Measurements from ENCODE around the gene SPTBN4. TPM values are rescaled to one million over a fixed set of nuclear protein-coding genes. Genes with fewer than 3 reads are reported as not detected.
"Not testable (repeated sequence)": the region's sequence is repeated elsewhere in the genome, so short reads cannot be mapped to it uniquely, and the experiment has no call there.

Gene SPTBN4
- total RNA-seq, 1 experiment from 2014 or later: 0.61 TPM

GRCh38 chr19:40512110-40512472, 45.3 kb downstream of the SPTBN4 start:
- no peak for DNase-seq (ENCODE audit: low read depth in 1 of 2, low spot score in 2 of 2)
- H3K4me1 ChIP-seq (replicated peaks): peaks cover 16% of the 10 kb centered on the region
- H3K27ac ChIP-seq: no peak overlapping the region
- H3K4me3 ChIP-seq: no peak overlapping the region
- no peaks in the 10 kb centered on the region for H3K36me3 ChIP-seq
- no peaks in the 10 kb centered on the region for H3K9me3 ChIP-seq (replicated peaks)
- H3K27me3 ChIP-seq (replicated peaks): peaks cover 27% of the 10 kb centered on the region

GRCh38 chr19:40512473-40513344, 45.9 kb downstream of the SPTBN4 start:
- no peak overlapping the region for H3K4me3 ChIP-seq
- H3K4me1 ChIP-seq (replicated peaks): peaks cover 16% of the 10 kb centered on the region
- H3K27me3 ChIP-seq (replicated peaks): peaks cover 27% of the 10 kb centered on the region
- no peaks in the 10 kb centered on the region for H3K9me3 ChIP-seq (replicated peaks)
- no peak overlapping the region for H3K27ac ChIP-seq
- no peaks in the 10 kb centered on the region for H3K36me3 ChIP-seq
- no peak for DNase-seq (ENCODE audit: low read depth in 1 of 2, low spot score in 2 of 2)

GRCh38 chr19:40513345-40513678, 46.5 kb downstream of the SPTBN4 start:
- H3K36me3 ChIP-seq: no peaks in the 10 kb centered on the region
- H3K9me3 ChIP-seq (replicated peaks): no peaks in the 10 kb centered on the region
- H3K4me1 ChIP-seq (replicated peaks): peaks cover 16% of the 10 kb centered on the region
- H3K27ac ChIP-seq: no peak overlapping the region
- peaks cover 27% of the 10 kb centered on the region for H3K27me3 ChIP-seq (replicated peaks)
- no peak overlapping the region for H3K4me3 ChIP-seq
- DNase-seq (ENCODE audit: low read depth in 1 of 2, low spot score in 2 of 2): no peak

GRCh38 chr19:40513741-40514315, 47.0 kb downstream of the SPTBN4 start:
- peaks cover 27% of the 10 kb centered on the region for H3K27me3 ChIP-seq (replicated peaks)
- DNase-seq (ENCODE audit: low read depth in 1 of 2, low spot score in 2 of 2): no peak
- no peak overlapping the region for H3K4me3 ChIP-seq
- no peaks in the 10 kb centered on the region for H3K36me3 ChIP-seq
- H3K9me3 ChIP-seq (replicated peaks): no peaks in the 10 kb centered on the region
- H3K4me1 ChIP-seq (replicated peaks): peaks cover 16% of the 10 kb centered on the region
- H3K27ac ChIP-seq: no peak overlapping the region

GRCh38 chr19:40517248-40517647, 50.4 kb downstream of the SPTBN4 start:
- peaks cover 26% of the 10 kb centered on the region for H3K27me3 ChIP-seq (replicated peaks)
- H3K4me3 ChIP-seq: no peak overlapping the region
- no peak for DNase-seq (ENCODE audit: low read depth in 1 of 2, low spot score in 2 of 2)
- no peak overlapping the region for H3K27ac ChIP-seq
- H3K9me3 ChIP-seq (replicated peaks): no peaks in the 10 kb centered on the region
- no peaks in the 10 kb centered on the region for H3K36me3 ChIP-seq
- peaks cover 6% of the 10 kb centered on the region; the same call in 1 of the 2 replicates for H3K4me1 ChIP-seq (replicated peaks)

GRCh38 chr19:40519352-40520322, 52.8 kb downstream of the SPTBN4 start:
- H3K4me3 ChIP-seq: no peak overlapping the region
- H3K27ac ChIP-seq: no peak overlapping the region
- H3K27me3 ChIP-seq (replicated peaks): peaks cover 4% of the 10 kb centered on the region; the same call in 1 of the 2 replicates
- no peaks in the 10 kb centered on the region for H3K9me3 ChIP-seq (replicated peaks)
- DNase-seq (ENCODE audit: low read depth in 1 of 2, low spot score in 2 of 2): no peak
- H3K4me1 ChIP-seq (replicated peaks): no peaks in the 10 kb centered on the region
- H3K36me3 ChIP-seq: no peaks in the 10 kb centered on the region

GRCh38 chr19:40521276-40521675, 54.5 kb downstream of the SPTBN4 start:
- Histone ChIP-seq H3K27me3 (replicated peaks) (0 out of 2 replicates have a peak, but pooled peaks cover 2% of the 10 kb centered on the region), H3K27ac (no peak overlapping the region), H3K4me1 (replicated peaks) (no peaks in the 10 kb centered on the region), H3K36me3 (no peaks in the 10 kb centered on the region), H3K4me3 (no peak overlapping the region), H3K9me3 (replicated peaks) (no peaks in the 10 kb centered on the region)
- DNase-seq (ENCODE audit: low read depth in 1 of 2, low spot score in 2 of 2): no peak

- not testable (repeated sequence) for H3K4me1 ChIP-seq (replicated peaks); DNase-seq (ENCODE audit: low read depth in 1 of 2, low spot score in 2 of 2); H3K27me3 ChIP-seq (replicated peaks); H3K27ac ChIP-seq; H3K36me3 ChIP-seq; H3K9me3 ChIP-seq (replicated peaks); H3K4me3 ChIP-seq
Observed at GRCh38 chr19:40521900-40522299, 55.1 kb downstream of the SPTBN4 start.

GRCh38 chr19:40523322-40524047, 56.7 kb downstream of the SPTBN4 start:
- 0 out of 2 replicates have a peak, but pooled peaks cover 2% of the 10 kb centered on the region for H3K27me3 ChIP-seq (replicated peaks)
- no peak overlapping the region for H3K27ac ChIP-seq
- H3K4me3 ChIP-seq: no peak overlapping the region
- no peaks in the 10 kb centered on the region for H3K36me3 ChIP-seq
- peak; percentile 25 to 61 for DNase-seq (ENCODE audit: low read depth in 1 of 2, low spot score in 2 of 2)
- H3K4me1 ChIP-seq (replicated peaks): no peaks in the 10 kb centered on the region
- H3K9me3 ChIP-seq (replicated peaks): no peaks in the 10 kb centered on the region

- no peak for DNase-seq (ENCODE audit: low read depth in 1 of 2, low spot score in 2 of 2)
- Histone ChIP-seq H3K27me3 (replicated peaks) (0 out of 2 replicates have a peak, but pooled peaks cover 2% of the 10 kb centered on the region), H3K36me3 (no peaks in the 10 kb centered on the region), H3K4me3 (no peak overlapping the region), H3K9me3 (replicated peaks) (no peaks in the 10 kb centered on the region), H3K27ac (no peak overlapping the region), H3K4me1 (replicated peaks) (no peaks in the 10 kb centered on the region)
Observed at GRCh38 chr19:40524133-40524549, 57.3 kb downstream of the SPTBN4 start.

- H3K4me3 ChIP-seq: no peak overlapping the region
- no peak overlapping the region for H3K27ac ChIP-seq
- H3K36me3 ChIP-seq: no peaks in the 10 kb centered on the region
- no peaks in the 10 kb centered on the region for H3K9me3 ChIP-seq (replicated peaks)
- H3K27me3 ChIP-seq (replicated peaks): 0 out of 2 replicates have a peak, but pooled peaks cover 2% of the 10 kb centered on the region
- no peak for DNase-seq (ENCODE audit: low read depth in 1 of 2, low spot score in 2 of 2)
- peaks cover 4% of the 10 kb centered on the region; the same call in 1 of the 2 replicates for H3K4me1 ChIP-seq (replicated peaks)
Observed at GRCh38 chr19:40524655-40525054, 57.9 kb downstream of the SPTBN4 start.

GRCh38 chr19:40525234-40526051, 58.6 kb downstream of the SPTBN4 start:
- H3K36me3 ChIP-seq: no peaks in the 10 kb centered on the region
- no peak overlapping the region for H3K27ac ChIP-seq
- H3K27me3 ChIP-seq (replicated peaks): peaks cover 4% of the 10 kb centered on the region; the same call in 1 of the 2 replicates
- H3K4me3 ChIP-seq: no peak overlapping the region
- peaks cover 5% of the 10 kb centered on the region; the same call in 1 of the 2 replicates for H3K4me1 ChIP-seq (replicated peaks)
- no peaks in the 10 kb centered on the region for H3K9me3 ChIP-seq (replicated peaks)
- DNase-seq (ENCODE audit: low read depth in 1 of 2, low spot score in 2 of 2): no peak

Measured in SJSA1 (cell line).